ENCODE data around the gene PHLDB3. TPM values are rescaled to one million over a fixed set of nuclear protein-coding genes. Genes with fewer than 3 reads are reported as not detected.

The PHLDB3 gene
- total RNA-seq, 1 experiment from 2014 or later = 4.4 TPM

GRCh38 chr19:43495082-43495481, 9.5 kb downstream of the PHLDB3 start:
- no peaks in the 10 kb centered on the region for H3K9me3 ChIP-seq (replicated peaks)
- no peaks in the 10 kb centered on the region for H3K27me3 ChIP-seq
- no peaks in the 10 kb centered on the region for H3K36me3 ChIP-seq
- no peak overlapping the region for H3K4me3 ChIP-seq
- no peaks in the 10 kb centered on the region for H3K4me1 ChIP-seq
- H3K27ac ChIP-seq = no peak overlapping the region
- DNase-seq = no peak

GRCh38 chr19:43490759-43491158, 13.8 kb downstream of the PHLDB3 start:
- Histone ChIP-seq H3K27me3 (no peaks in the 10 kb centered on the region), H3K9me3 (replicated peaks) (no peaks in the 10 kb centered on the region), H3K4me3 (no peak overlapping the region), H3K36me3 (no peaks in the 10 kb centered on the region), H3K27ac (no peak overlapping the region), H3K4me1 (no peaks in the 10 kb centered on the region)
- no peak for DNase-seq

DNA sequence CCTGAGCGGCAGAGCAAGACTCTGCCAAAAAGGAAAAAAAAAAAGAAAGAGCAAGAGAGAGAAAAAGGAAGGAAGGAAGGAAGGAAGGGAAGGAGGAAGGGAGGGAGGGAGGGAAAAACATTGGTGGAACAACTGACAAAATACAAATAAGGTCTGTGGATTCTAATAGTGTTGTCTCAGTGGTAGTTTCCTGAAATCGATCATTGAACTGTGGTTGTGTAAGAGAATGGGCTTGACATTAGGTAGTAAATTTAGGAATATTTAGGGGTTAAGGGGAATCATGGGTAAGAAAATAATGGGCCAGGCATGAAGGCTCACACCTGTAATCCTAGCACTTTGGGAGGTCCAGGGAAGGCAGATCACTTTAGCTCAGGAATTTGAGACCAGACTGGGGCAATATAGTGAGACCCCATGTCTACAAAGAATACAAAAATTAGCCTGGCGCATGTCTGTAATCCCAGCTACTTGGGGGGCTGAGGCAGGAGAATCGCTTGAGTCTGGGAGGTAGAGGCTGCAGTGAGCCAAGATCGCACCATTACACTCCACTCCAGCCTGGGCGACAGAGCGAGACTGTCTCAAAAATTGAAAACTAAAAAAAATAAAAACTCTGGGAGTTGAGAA, 14.5 kb downstream of the PHLDB3 start:
- Histone ChIP-seq H3K9me3 (replicated peaks) (no peaks in the 10 kb centered on the region), H3K27ac (no peak overlapping the region), H3K27me3 (no peaks in the 10 kb centered on the region), H3K4me3 (no peak overlapping the region), H3K4me1 (no peaks in the 10 kb centered on the region), H3K36me3 (no peaks in the 10 kb centered on the region)
- DNase-seq = no peak

DNA sequence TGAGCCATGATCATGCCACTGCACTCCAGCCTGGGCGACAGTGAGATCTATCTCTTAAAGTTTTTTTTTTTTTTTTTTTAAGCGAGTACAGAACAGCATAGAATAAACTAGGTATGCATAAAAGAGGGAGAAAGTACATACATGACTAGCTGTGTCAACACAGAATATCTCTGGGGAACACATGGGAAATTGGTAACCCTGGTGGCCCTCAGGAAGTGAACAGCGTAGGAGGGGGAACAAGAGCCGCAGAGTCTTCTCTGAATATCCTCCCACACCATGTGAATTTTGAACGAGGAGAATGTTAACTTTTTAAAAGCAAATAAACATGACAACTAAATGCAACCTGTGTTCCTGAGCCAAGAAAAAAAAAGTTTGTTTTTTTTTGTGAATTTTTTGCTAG, 15.2 kb downstream of the PHLDB3 start:
- DNase-seq = no peak
- Histone ChIP-seq H3K4me3 (no peak overlapping the region), H3K27me3 (no peaks in the 10 kb centered on the region), H3K27ac (no peak overlapping the region), H3K36me3 (no peaks in the 10 kb centered on the region), H3K9me3 (replicated peaks) (no peaks in the 10 kb centered on the region), H3K4me1 (no peaks in the 10 kb centered on the region)

DNA sequence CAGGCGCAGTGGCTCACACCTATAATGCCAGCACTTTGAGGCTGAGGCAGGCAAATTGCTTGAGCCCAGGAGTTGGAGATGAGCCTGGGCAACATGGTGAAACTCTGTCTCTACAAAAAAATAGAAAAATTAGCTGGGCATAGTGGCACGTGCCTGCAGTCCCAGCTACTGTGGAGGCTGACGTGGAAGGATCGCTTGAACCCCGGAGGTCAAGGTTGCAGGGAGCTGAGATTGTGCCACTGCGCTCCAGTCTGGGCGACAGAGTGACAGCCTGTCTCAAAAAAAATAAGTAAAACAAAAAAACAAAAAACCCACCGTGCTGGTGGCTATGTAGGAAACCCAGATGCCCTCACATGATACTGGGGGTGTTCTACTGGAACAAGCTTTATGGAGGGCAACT, 16.4 kb downstream of the PHLDB3 start:
- no peak for DNase-seq
- H3K4me3 ChIP-seq = no peak overlapping the region
- no peaks in the 10 kb centered on the region for H3K9me3 ChIP-seq (replicated peaks)
- no peaks in the 10 kb centered on the region for H3K27me3 ChIP-seq
- no peaks in the 10 kb centered on the region for H3K36me3 ChIP-seq
- no peak overlapping the region for H3K27ac ChIP-seq
- H3K4me1 ChIP-seq = no peaks in the 10 kb centered on the region

GRCh38 chr19:43486412-43486811, 18.1 kb downstream of the PHLDB3 start:
- DNase-seq = no peak
- Histone ChIP-seq H3K4me1 (no peaks in the 10 kb centered on the region), H3K4me3 (no peak overlapping the region), H3K27ac (no peak overlapping the region), H3K9me3 (replicated peaks) (no peaks in the 10 kb centered on the region), H3K36me3 (no peaks in the 10 kb centered on the region), H3K27me3 (no peaks in the 10 kb centered on the region)

GRCh38 chr19:43485951-43486350, 18.6 kb downstream of the PHLDB3 start:
- no peaks in the 10 kb centered on the region for H3K4me1 ChIP-seq
- DNase-seq = no peak

DNA sequence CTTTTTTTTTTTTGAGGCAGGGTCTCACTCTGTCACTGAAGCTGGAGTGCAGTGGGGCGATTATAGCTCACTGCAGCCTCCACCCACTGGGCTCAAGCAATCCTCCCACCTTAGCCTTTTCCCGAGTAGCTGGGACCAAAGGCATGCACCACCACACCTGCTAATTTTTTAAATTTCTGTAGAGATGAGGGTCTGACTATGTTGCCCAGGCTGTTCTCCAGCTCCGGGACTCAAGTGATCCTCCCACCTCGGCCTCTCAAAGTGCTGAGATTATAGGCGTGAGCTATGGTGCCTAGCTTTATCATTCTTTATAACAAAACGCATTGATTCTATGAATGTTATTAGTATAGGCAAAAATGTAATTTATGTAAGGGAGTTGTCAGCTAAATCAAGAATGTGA, 21.3 kb downstream of the PHLDB3 start:
- no peaks in the 10 kb centered on the region for H3K27me3 ChIP-seq
- no peak overlapping the region for H3K4me3 ChIP-seq
- no peak for DNase-seq
- no peaks in the 10 kb centered on the region for H3K4me1 ChIP-seq
- no peaks in the 10 kb centered on the region for H3K9me3 ChIP-seq (replicated peaks)
- H3K27ac ChIP-seq = no peak overlapping the region
- H3K36me3 ChIP-seq = no peaks in the 10 kb centered on the region

More at GRCh38 chr19:43485951-43486350, 18.6 kb downstream of the PHLDB3 start:
- no peak overlapping the region for H3K27ac ChIP-seq
- no peaks in the 10 kb centered on the region for H3K9me3 ChIP-seq (replicated peaks)
- no peaks in the 10 kb centered on the region for H3K36me3 ChIP-seq
- H3K4me3 ChIP-seq = no peak overlapping the region
- no peaks in the 10 kb centered on the region for H3K27me3 ChIP-seq

- H3K4me3 ChIP-seq = no peak overlapping the region
- H3K9me3 ChIP-seq (replicated peaks) = no peaks in the 10 kb centered on the region
- no peaks in the 10 kb centered on the region for H3K36me3 ChIP-seq
- H3K4me1 ChIP-seq = no peaks in the 10 kb centered on the region
- no peaks in the 10 kb centered on the region for H3K27me3 ChIP-seq
- H3K27ac ChIP-seq = no peak overlapping the region
- no peak for DNase-seq
Measured at GRCh38 chr19:43482193-43482592, 22.4 kb downstream of the PHLDB3 start.

- H3K36me3 ChIP-seq = no peaks in the 10 kb centered on the region
- H3K4me3 ChIP-seq = no peak overlapping the region
Measured at GRCh38 chr19:43481701-43482100, 22.8 kb downstream of the PHLDB3 start.

GRCh38 chr19:43480574-43480973, 24.0 kb downstream of the PHLDB3 start:
- H3K27me3 ChIP-seq = no peaks in the 10 kb centered on the region
- DNase-seq = no peak
- no peaks in the 10 kb centered on the region for H3K4me1 ChIP-seq
- no peak overlapping the region for H3K27ac ChIP-seq
- no peaks in the 10 kb centered on the region for H3K9me3 ChIP-seq (replicated peaks)
- H3K4me3 ChIP-seq = no peak overlapping the region
- no peaks in the 10 kb centered on the region for H3K36me3 ChIP-seq

More at GRCh38 chr19:43481701-43482100, 22.8 kb downstream of the PHLDB3 start:
- H3K27me3 ChIP-seq = no peaks in the 10 kb centered on the region
- H3K27ac ChIP-seq = no peak overlapping the region
- no peak for DNase-seq
- H3K4me1 ChIP-seq = no peaks in the 10 kb centered on the region
- no peaks in the 10 kb centered on the region for H3K9me3 ChIP-seq (replicated peaks)

- H3K27me3 ChIP-seq = no peaks in the 10 kb centered on the region
- no peak for DNase-seq
- H3K36me3 ChIP-seq = no peaks in the 10 kb centered on the region
Measured at GRCh38 chr19:43479961-43480561, 24.5 kb downstream of the PHLDB3 start.

GRCh38 chr19:43479226-43479625, 25.3 kb downstream of the PHLDB3 start:
- Histone ChIP-seq H3K9me3 (replicated peaks) (no peaks in the 10 kb centered on the region), H3K27ac (no peak overlapping the region), H3K36me3 (no peaks in the 10 kb centered on the region), H3K27me3 (no peaks in the 10 kb centered on the region), H3K4me3 (no peak overlapping the region), H3K4me1 (no peaks in the 10 kb centered on the region)
- DNase-seq = no peak

More at GRCh38 chr19:43479961-43480561, 24.5 kb downstream of the PHLDB3 start:
- no peaks in the 10 kb centered on the region for H3K9me3 ChIP-seq (replicated peaks)
- no peak overlapping the region for H3K27ac ChIP-seq
- H3K4me1 ChIP-seq = no peaks in the 10 kb centered on the region
- H3K4me3 ChIP-seq = no peak overlapping the region

DNA sequence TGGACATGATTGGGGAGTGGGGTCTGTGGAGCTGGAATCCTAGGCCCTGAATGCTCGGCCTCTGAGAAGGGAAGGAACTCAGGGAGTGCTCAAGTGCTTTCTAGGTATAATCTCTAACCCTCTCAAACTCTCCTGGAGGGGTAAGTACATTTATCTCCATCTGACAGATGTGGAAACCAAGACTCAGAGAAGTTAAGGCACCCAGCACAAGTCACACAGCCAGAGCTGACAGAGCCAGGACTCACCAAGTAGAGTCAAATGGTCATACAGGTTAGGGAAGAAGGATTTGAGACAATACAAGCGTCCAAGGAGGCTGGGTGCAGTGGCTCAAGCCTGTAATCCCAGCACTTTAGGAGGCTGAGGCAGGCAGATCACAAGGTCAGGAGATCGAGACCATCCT, 26.2 kb downstream of the PHLDB3 start:
- no peak overlapping the region for H3K27ac ChIP-seq
- no peaks in the 10 kb centered on the region for H3K9me3 ChIP-seq (replicated peaks)
- no peak overlapping the region for H3K4me3 ChIP-seq
- no peak for DNase-seq
- no peaks in the 10 kb centered on the region for H3K4me1 ChIP-seq
- H3K36me3 ChIP-seq = no peaks in the 10 kb centered on the region
- no peaks in the 10 kb centered on the region for H3K27me3 ChIP-seq

DNA sequence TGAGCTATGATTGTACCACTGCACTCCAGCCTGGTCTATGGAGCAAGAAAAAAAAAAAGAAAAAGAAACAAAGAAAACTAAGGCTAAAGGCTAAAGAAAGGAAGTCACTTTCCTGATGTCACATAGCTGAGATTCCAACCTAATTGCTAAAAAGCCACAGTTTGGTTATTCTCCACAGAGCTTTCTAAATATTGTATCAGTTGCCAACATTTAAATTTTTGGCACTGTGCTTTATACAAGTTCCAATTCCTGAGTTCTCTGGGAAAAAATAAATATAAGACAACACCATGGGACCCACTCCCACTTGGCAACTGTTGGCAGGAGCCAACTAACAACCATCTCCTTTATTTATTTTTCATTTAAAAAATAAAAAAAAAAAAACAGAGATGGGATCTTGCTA, 27.9 kb downstream of the PHLDB3 start:
- H3K4me1 ChIP-seq = no peaks in the 10 kb centered on the region
- H3K36me3 ChIP-seq = no peaks in the 10 kb centered on the region
- H3K27ac ChIP-seq = no peak overlapping the region
- no peaks in the 10 kb centered on the region for H3K27me3 ChIP-seq
- no peak overlapping the region for H3K4me3 ChIP-seq
- DNase-seq = no peak
- H3K9me3 ChIP-seq (replicated peaks) = no peaks in the 10 kb centered on the region

Data from SJCRH30 (cell line).